Endothelial cell of umbilical vein (primary cell): ENCODE data around the gene PRIMA1. TPM values are rescaled to one million over a fixed set of nuclear protein-coding genes. Genes with fewer than 3 reads are reported as not detected.

Source experiments
- BruUV-seq: library from RNA; stranded (reverse); fragments of 400-500 nt; replicated peaks from 2 replicates; lab custom pipeline; 2021; lab: Mats Ljungman, UMichigan
- CTCF ChIA-PET: fragments of 300-600, 350-600 bp; sonication (Branson Sonifier 250); formaldehyde crosslinking; loops from one replicate; lab custom pipeline; 2021; ENCODE audit warnings: antibody characterized with exemption, inconsistent platforms; lab: Charles Lee
- POLR2A ChIA-PET: fragments of 300-600, 350-600 bp; sonication (Branson Sonifier 250); formaldehyde crosslinking; loops from one replicate; lab custom pipeline; 2021; ENCODE audit warnings: antibody characterized with exemption, inconsistent platforms; lab: Charles Lee
- DNase-seq: peaks from one replicate; pipeline ENCODE4 v3.0.0-alpha.2; 2011; ENCODE audit warnings: low read depth, low spot score
- FAIRE-seq: peaks from 2 replicates; lab custom pipeline; 2011; peaks lifted over from hg19 to GRCh38; lab: Jason Lieb, UNC
- H2AFZ ChIP-seq: 2 replicates; pipeline ENCODE4 v1.6.0; 2012; ENCODE audit warnings: low read depth, low read length, control low read depth, inconsistent platforms
- H3K27ac ChIP-seq: 2 replicates; pipeline ENCODE4 v1.5.1; 2011; ENCODE audit warnings: low read depth, mild to moderate bottlenecking, control low read depth, low read length, moderate library complexity; ENCODE audit not compliant: insufficient read depth
- H3K27me3 ChIP-seq, 2 experiments: 2 replicates each; pipeline versions ENCODE4 v1.6.0 to v1.6.1; 2011; ENCODE audit warnings: low read length in 2 of 2, mixed read lengths in 1 of 2; ENCODE audit not compliant: control insufficient read depth in 2 of 2, insufficient read depth in 2 of 2
- H3K36me3 ChIP-seq, 2 experiments: 2 replicates in 1 of 2; 3 replicates in 1 of 2; pipeline ENCODE4 v1.5.1; 2011; ENCODE audit warnings: low read length in 2 of 2, mild to moderate bottlenecking in 1 of 2, moderate library complexity in 1 of 2; ENCODE audit not compliant: control insufficient read depth in 2 of 2, insufficient read depth in 2 of 2; ENCODE audit errors: extremely low read depth in 1 of 2
- H3K4me1 ChIP-seq: 3 replicates; pipeline ENCODE4 v1.5.1; 2011; ENCODE audit warnings: mild to moderate bottlenecking, low read length; ENCODE audit not compliant: control insufficient read depth, insufficient read depth; ENCODE audit errors: extremely low read depth
- H3K4me2 ChIP-seq: 2 replicates; pipeline ENCODE4 v1.6.1; 2011; ENCODE audit warnings: low read length, control low read depth, mixed read lengths; ENCODE audit not compliant: insufficient read depth
- H3K4me3 ChIP-seq, 3 experiments: fragments of 200-600 bp in 1 of 3; sonication (generic), shearing (Covaris generic) in 1 of 3; replicated peaks in 1 of 3; 2 replicates each; pipeline ENCODE4 v1.5.1; 2011 to 2016; ENCODE audit warnings: control low read depth in 3 of 3, low read length in 3 of 3, mild to moderate bottlenecking in 2 of 3, inconsistent platforms in 1 of 3, low read depth in 1 of 3, moderate library complexity in 1 of 3; ENCODE audit not compliant: insufficient read depth in 1 of 3
- H3K79me2 ChIP-seq: 2 replicates; pipeline ENCODE4 v1.6.0; 2012; ENCODE audit warnings: low read length, inconsistent platforms; ENCODE audit not compliant: control insufficient read depth, insufficient read depth
- H3K9ac ChIP-seq: replicated peaks from 2 replicates; pipeline ENCODE3; 2011; ENCODE audit warnings: low read length, control low read depth; ENCODE audit not compliant: insufficient read depth; ENCODE audit errors: extremely low read depth
- H3K9me1 ChIP-seq: replicated peaks from 3 replicates; pipeline ENCODE4 v1.6.0; 2011; ENCODE audit warnings: mild to moderate bottlenecking, low read length; ENCODE audit not compliant: control insufficient read depth, insufficient read depth; ENCODE audit errors: extremely low read depth
- H3K9me3 ChIP-seq: replicated peaks from 2 replicates; pipeline ENCODE4 v1.5.1; 2012; ENCODE audit warnings: low read length, inconsistent platforms; ENCODE audit not compliant: control insufficient read depth, insufficient read depth
- H4K20me1 ChIP-seq: replicated peaks from 2 replicates; pipeline ENCODE3; 2011; ENCODE audit warnings: mild to moderate bottlenecking, low read length; ENCODE audit not compliant: control insufficient read depth, insufficient read depth; ENCODE audit errors: extremely low read depth
- EZH2 ChIP-seq: IDR thresholded peaks from 2 replicates; pipeline ENCODE4 v1.6.1; 2012; ENCODE audit warnings: borderline replicate concordance, low read depth, mild to moderate bottlenecking, moderate library complexity, low read length, inconsistent platforms; ENCODE audit not compliant: severe bottlenecking
- FOS ChIP-seq: IDR thresholded peaks from 2 replicates; pipeline ENCODE4 v1.6.1; 2011; ENCODE audit warnings: mild to moderate bottlenecking, low read length, moderate library complexity, borderline replicate concordance; ENCODE audit not compliant: insufficient read depth
- GATA2 ChIP-seq: IDR thresholded peaks from 2 replicates; pipeline ENCODE4 v1.7.0; 2011; ENCODE audit warnings: low read depth, mild to moderate bottlenecking, moderate library complexity, mixed read lengths, low read length; ENCODE audit not compliant: insufficient read length, insufficient read depth
- JUN ChIP-seq: IDR thresholded peaks from 2 replicates; pipeline ENCODE4 v1.6.1; 2011; ENCODE audit warnings: borderline replicate concordance, low read depth; ENCODE audit not compliant: insufficient read length, insufficient read depth
- MYC ChIP-seq: IDR thresholded peaks from one replicate; pipeline ENCODE4 v1.6.1; 2011; ENCODE audit warnings: mild to moderate bottlenecking, low read depth, low read length
- POLR2A ChIP-seq: IDR thresholded peaks from 2 replicates; pipeline ENCODE4 v1.6.1; 2012; ENCODE audit warnings: low read depth, mild to moderate bottlenecking, control low read depth, low read length
- POLR2AphosphoS5 ChIP-seq: IDR thresholded peaks from 2 replicates; pipeline ENCODE4 v1.6.1; 2012; ENCODE audit warnings: low read depth, mild to moderate bottlenecking, control low read depth, low read length, moderate library complexity; ENCODE audit not compliant: insufficient read depth
- dilution Hi-C: fragments of 300-500 bp; cut with MboI; formaldehyde crosslinking; loops from one replicate; pipeline ENCODE4 v1.15.0; 2019; ENCODE audit warnings: low sequenced_read_pairs; ENCODE audit not compliant: extremely low pct_ligation_motif_present
- intact Hi-C: fragments of 100-400 bp; cut with micrococcal nuclease; formaldehyde crosslinking; loops from one replicate; pipeline ENCODE4 v1.10.0; 2022
- polyA plus RNA-seq, 4 experiments: library from polyadenylated mRNA; depleted of rRNA in 3 of 4; stranded (reverse) in 3 of 4; unstranded in 1 of 4; fragments of >200 nt; gene quantifications; 2 replicates each; pipeline versions ENCODE4 v1.2.1 to v1.2.3, GENCODE V29; 2011 to 2012; ENCODE audit warnings: missing spikeins in 1 of 4
- total RNA-seq: library from RNA; stranded (reverse); gene quantifications from 2 replicates; pipeline ENCODE4 v1.2.3, GENCODE V29; 2021
- TF ChIP-seq, protein P1 (sequence below), 2 donors: IDR thresholded peaks; 1 replicate in 1 of 2; 2 replicates in 1 of 2; pipeline ENCODE4 v1.5.1; 2011; ENCODE audit warnings: low read length in 2 of 2, mild to moderate bottlenecking in 2 of 2, moderate library complexity in 2 of 2, control low read depth in 1 of 2, inconsistent platforms in 1 of 2, low read depth in 1 of 2; ENCODE audit not compliant: insufficient read depth in 1 of 2; ENCODE audit errors: extremely low read depth in 1 of 2
- TF ChIP-seq, protein P2 (sequence below): IDR thresholded peaks from 2 replicates; pipeline ENCODE4 v1.6.1; 2011; ENCODE audit not compliant: insufficient read depth, insufficient read length

PRIMA1 gene
- total and polyA plus RNA-seq, 2 donors (not counting 3 experiments of a cell fraction or from before 2014, with no cell fraction given): not detected

DNA sequence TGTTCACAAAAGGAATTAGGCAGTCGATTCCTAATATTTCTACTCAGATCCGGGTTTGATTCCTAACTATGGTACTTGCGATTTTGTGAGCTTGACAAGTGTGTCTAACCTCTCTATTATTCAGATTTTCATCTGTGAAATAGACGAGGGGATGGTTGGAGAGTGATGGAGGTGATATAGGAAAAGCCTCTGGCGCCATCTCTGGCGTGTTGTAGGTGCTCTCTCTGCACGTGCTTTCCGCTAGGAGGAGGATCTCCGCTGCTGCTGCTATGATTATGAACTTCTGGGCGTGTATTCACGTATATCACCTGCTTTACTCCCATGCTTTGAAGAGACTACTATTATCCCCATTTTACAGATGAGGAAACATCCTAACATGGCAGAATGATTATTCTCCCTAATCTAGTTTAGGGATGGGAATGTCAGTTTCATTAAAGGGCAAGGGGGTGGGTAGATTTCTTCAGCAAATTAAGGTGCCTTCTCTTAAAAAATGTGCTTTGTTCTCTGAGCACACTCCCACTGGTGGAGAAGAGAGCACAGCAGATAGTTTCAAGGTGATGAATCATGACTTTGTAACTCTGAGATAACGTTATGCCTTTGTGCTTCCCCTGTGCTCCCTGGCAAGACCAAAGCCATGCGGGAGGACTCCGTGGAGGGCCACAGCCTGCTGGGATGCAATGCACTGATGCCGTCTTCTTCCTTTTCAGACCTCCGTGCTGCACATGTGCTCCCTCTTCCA, 97.1 kb downstream of the PRIMA1 start:
- dilution Hi-C loops (no loop called here), intact Hi-C loops (no loop called here)
- no peaks in the 10 kb centered on the region for H3K4me1 ChIP-seq
- CTCF ChIA-PET: no interaction called here
- no peak overlapping the region for H2AFZ ChIP-seq
- DNase-seq (no peak), FAIRE-seq (no peak)
- no peak overlapping the region for H3K9ac ChIP-seq
- no peaks in the 10 kb centered on the region for H3K27me3 ChIP-seq
- BruUV-seq: no TSS peak
- H3K27ac ChIP-seq: no peak overlapping the region
- TF ChIP-seq JUN (no peak), POLR2AphosphoS5 (no peak), EZH2 (no peak)
- TF ChIP-seq, protein P1, sequence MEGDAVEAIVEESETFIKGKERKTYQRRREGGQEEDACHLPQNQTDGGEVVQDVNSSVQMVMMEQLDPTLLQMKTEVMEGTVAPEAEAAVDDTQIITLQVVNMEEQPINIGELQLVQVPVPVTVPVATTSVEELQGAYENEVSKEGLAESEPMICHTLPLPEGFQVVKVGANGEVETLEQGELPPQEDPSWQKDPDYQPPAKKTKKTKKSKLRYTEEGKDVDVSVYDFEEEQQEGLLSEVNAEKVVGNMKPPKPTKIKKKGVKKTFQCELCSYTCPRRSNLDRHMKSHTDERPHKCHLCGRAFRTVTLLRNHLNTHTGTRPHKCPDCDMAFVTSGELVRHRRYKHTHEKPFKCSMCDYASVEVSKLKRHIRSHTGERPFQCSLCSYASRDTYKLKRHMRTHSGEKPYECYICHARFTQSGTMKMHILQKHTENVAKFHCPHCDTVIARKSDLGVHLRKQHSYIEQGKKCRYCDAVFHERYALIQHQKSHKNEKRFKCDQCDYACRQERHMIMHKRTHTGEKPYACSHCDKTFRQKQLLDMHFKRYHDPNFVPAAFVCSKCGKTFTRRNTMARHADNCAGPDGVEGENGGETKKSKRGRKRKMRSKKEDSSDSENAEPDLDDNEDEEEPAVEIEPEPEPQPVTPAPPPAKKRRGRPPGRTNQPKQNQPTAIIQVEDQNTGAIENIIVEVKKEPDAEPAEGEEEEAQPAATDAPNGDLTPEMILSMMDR (IDR thresholded peaks at IDR 0.05; ENCODE audit: extremely low read depth in 1 of 2, insufficient read depth in 1 of 2, low read depth in 1 of 2, low read length in 2 of 2): no peak
- H3K4me2 ChIP-seq: no peak overlapping the region
- no peaks in the 10 kb centered on the region for H4K20me1 ChIP-seq
- H3K36me3 ChIP-seq: no peaks in the 10 kb centered on the region
- no peaks in the 10 kb centered on the region for H3K9me3 ChIP-seq
- H3K79me2 ChIP-seq: no peaks in the 10 kb centered on the region
- no peaks in the 10 kb centered on the region for H3K9me1 ChIP-seq
- no peak overlapping the region for H3K4me3 ChIP-seq
- POLR2A ChIA-PET: no interaction called here

DNA sequence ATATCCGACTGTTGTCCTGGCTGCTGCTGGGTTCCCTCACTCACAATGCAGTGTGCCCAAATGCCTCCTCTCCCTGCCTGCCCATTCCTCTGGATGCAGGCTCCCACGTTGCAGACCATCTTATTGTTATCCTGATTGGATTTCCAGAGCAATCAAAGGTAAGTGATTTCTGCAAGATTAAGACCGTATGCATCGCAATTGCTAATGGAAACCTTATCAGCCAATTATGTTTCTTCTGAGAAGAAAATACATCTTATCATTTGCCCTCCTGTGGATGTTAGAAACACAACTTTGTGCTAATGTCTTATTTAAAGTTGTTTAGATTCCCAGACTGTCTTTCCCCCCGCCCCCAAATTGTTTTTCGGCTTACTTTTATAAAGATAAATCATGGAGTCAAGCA, 98.1 kb downstream of the PRIMA1 start:
- dilution Hi-C loops (no loop called here), intact Hi-C loops (no loop called here)
- ChIA-PET CTCF (no interaction called here), POLR2A (no interaction called here)
- Histone ChIP-seq H3K27ac (no peak overlapping the region), H3K4me2 (no peak overlapping the region), H3K9me3 (no peaks in the 10 kb centered on the region), H3K4me3 (no peak overlapping the region), H3K9me1 (no peaks in the 10 kb centered on the region), H2AFZ (no peak overlapping the region), H4K20me1 (no peaks in the 10 kb centered on the region), H3K9ac (no peak overlapping the region), H3K4me1 (no peaks in the 10 kb centered on the region), H3K27me3 (no peaks in the 10 kb centered on the region), H3K79me2 (no peaks in the 10 kb centered on the region), H3K36me3 (no peaks in the 10 kb centered on the region)
- TF ChIP-seq GATA2 (no peak), POLR2A (no peak), POLR2AphosphoS5 (no peak), EZH2 (no peak), MYC (no peak), FOS (no peak), JUN (no peak)
- TF ChIP-seq, protein P2, sequence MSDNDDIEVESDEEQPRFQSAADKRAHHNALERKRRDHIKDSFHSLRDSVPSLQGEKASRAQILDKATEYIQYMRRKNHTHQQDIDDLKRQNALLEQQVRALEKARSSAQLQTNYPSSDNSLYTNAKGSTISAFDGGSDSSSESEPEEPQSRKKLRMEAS: no peak
- TF ChIP-seq, protein P1 (IDR thresholded peaks at IDR 0.05; ENCODE audit: extremely low read depth in 1 of 2, insufficient read depth in 1 of 2, low read depth in 1 of 2, low read length in 2 of 2): no peak
- no TSS peak for BruUV-seq
- FAIRE-seq (no peak), DNase-seq (no peak)
